Thyroid gland (tissue), 4 donors: Measurements from ENCODE around the gene PTPN9. TPM values are rescaled to one million over a fixed set of nuclear protein-coding genes. Genes with fewer than 3 reads are reported as not detected.

Experiments
- DNase-seq, 2 donors: peaks; one replicate each; pipeline ENCODE4 v3.0.0-alpha.2; 2019
- H3K27ac ChIP-seq, 3 donors: fragments of 200-600 bp; sonication (generic); 1 replicate in 2 of 3; 2 replicates in 1 of 3; pipeline ENCODE4 v1.5.1; 2016 to 2019; ENCODE audit warnings: mild to moderate bottlenecking in 1 of 3, moderate library complexity in 1 of 3
- H3K27me3 ChIP-seq: fragments of 200-600 bp; sonication (generic); one replicate; pipeline ENCODE4 v1.5.1; 2019
- H3K36me3 ChIP-seq, 2 donors: fragments of 200-600 bp; sonication (generic); one replicate each; pipeline ENCODE4 v1.5.1; 2016 to 2019
- H3K4me1 ChIP-seq, 2 donors: fragments of 200-600 bp; sonication (generic); one replicate each; pipeline ENCODE4 v1.5.1; 2017 to 2019
- H3K4me3 ChIP-seq, 3 donors: fragments of 200-600 bp; sonication (generic); replicated peaks in 1 of 3; 1 replicate in 2 of 3; 2 replicates in 1 of 3; pipeline ENCODE4 v1.5.1; 2016; ENCODE audit warnings: mild to moderate bottlenecking in 1 of 3
- H3K9me3 ChIP-seq: fragments of 200-600 bp; sonication (generic); one replicate; pipeline ENCODE4 v1.5.1; 2017
- POLR2A ChIP-seq, 2 donors: fragments of 450-650 bp; IDR thresholded peaks; one replicate each; pipeline ENCODE4 v1.6.1; 2017; ENCODE audit warnings: antibody characterized with exemption in 2 of 2, mild to moderate bottlenecking in 2 of 2, moderate library complexity in 1 of 2
- WGBS, 2 donors: methylation state at CpG; one replicate each; pipeline ENCODE4 v1.1.5; 2017; 5-methylcytosine and 5-hydroxymethylcytosine counted together
- intact Hi-C: fragments of 100-400 bp; cut with DNase I; formaldehyde crosslinking; loops from one replicate; pipeline ENCODE4 v1.15.1; 2023
- total RNA-seq, 4 donors: library from RNA; depleted of rRNA; stranded (reverse); fragments of >200 nt; gene quantifications; one replicate each; pipeline ENCODE4 v1.2.3, GENCODE V29; 2016
- TF ChIP-seq, protein P1 (sequence below), 6 experiments: fragments of 200-600 bp in 3 of 6; fragments of 450-650 bp in 3 of 6; sonication (generic) in 3 of 6; IDR thresholded peaks; one replicate each; pipeline ENCODE4 v1.5.1; 2016 to 2019; ENCODE audit warnings: antibody characterized with exemption in 6 of 6, mild to moderate bottlenecking in 2 of 6, inconsistent platforms in 1 of 6, moderate library complexity in 1 of 6

PTPN9 gene
- total RNA-seq, 4 donors from 2014 or later = 66.4 to 83.5 (median 73.6) TPM

DNA sequence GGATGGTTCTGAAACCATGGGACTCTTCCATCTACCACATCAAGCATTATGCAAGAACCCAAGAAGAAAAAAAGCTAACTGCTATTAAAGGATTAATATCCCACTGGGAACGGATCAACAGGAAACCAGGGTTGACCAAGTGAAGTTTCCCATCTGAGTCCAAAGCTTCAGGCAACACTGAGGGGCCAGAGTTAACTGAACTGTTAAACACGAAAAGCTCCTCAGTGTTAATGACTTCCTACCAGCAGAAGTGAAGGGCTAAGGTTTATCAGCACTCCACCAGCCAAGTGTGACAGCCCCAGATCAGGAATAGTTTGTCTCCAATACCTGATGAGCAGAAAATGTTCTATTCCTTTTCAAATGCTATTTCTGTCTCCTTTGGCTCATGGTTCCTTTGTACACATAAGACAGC is 36.7 kb downstream of the PTPN9 start:
- Histone ChIP-seq H3K27ac (peak overlapping the region; percentile 43 to 51 (median 43)), H3K27me3 (no peaks in the 10 kb centered on the region), H3K4me3 (no peak overlapping the region), H3K9me3 (no peaks in the 10 kb centered on the region), H3K4me1 (peaks cover 32 to 42% of the 10 kb centered on the region in 2 donors), H3K36me3 (no peaks in the 10 kb centered on the region)
- DNase-seq = peak; percentile 62 to 63
- intact Hi-C loops = no loop called here
- no peak for TF ChIP-seq POLR2A (IDR thresholded peaks at IDR 0.05)
- TF ChIP-seq, protein P1, sequence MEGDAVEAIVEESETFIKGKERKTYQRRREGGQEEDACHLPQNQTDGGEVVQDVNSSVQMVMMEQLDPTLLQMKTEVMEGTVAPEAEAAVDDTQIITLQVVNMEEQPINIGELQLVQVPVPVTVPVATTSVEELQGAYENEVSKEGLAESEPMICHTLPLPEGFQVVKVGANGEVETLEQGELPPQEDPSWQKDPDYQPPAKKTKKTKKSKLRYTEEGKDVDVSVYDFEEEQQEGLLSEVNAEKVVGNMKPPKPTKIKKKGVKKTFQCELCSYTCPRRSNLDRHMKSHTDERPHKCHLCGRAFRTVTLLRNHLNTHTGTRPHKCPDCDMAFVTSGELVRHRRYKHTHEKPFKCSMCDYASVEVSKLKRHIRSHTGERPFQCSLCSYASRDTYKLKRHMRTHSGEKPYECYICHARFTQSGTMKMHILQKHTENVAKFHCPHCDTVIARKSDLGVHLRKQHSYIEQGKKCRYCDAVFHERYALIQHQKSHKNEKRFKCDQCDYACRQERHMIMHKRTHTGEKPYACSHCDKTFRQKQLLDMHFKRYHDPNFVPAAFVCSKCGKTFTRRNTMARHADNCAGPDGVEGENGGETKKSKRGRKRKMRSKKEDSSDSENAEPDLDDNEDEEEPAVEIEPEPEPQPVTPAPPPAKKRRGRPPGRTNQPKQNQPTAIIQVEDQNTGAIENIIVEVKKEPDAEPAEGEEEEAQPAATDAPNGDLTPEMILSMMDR (IDR thresholded peaks at IDR 0.05) = no peak
- WGBS, 2 donors = 3 to 22% methylated on average over 2 of the region's 2 CpGs

DNA sequence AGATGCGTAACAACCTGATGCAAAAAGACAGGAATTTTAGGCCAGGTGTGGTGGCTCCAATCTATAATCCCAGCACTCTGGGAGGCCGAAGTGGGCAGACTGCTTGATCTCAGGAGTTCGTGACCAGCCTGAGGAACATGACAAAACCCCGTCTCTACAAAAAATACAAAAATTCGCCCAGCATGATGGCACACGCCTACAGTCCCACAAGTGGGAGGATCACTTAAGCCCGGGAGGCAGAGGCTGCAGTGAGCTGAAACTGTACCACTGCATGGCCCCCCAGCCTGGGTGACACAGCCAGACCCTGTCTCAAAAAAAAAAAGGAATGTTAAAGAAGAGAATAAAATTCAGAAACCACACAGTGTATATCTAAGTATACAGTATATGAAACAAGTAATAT is 40.7 kb downstream of the PTPN9 start:
- intact Hi-C loops = no loop called here
- WGBS, 2 donors = 93 to 94% methylated on average over 7 of the region's 7 CpGs
- no peaks in the 10 kb centered on the region for H3K27me3 ChIP-seq
- TF ChIP-seq, protein P1 (IDR thresholded peaks at IDR 0.05) = no peak
- no peak for TF ChIP-seq POLR2A (IDR thresholded peaks at IDR 0.05)
- H3K4me3 ChIP-seq = no peak overlapping the region
- H3K4me1 ChIP-seq = peaks cover 21 to 33% of the 10 kb centered on the region in 2 donors
- H3K36me3 ChIP-seq = no peaks in the 10 kb centered on the region
- H3K9me3 ChIP-seq = no peaks in the 10 kb centered on the region
- H3K27ac ChIP-seq = no peak overlapping the region
- DNase-seq = no peak

DNA sequence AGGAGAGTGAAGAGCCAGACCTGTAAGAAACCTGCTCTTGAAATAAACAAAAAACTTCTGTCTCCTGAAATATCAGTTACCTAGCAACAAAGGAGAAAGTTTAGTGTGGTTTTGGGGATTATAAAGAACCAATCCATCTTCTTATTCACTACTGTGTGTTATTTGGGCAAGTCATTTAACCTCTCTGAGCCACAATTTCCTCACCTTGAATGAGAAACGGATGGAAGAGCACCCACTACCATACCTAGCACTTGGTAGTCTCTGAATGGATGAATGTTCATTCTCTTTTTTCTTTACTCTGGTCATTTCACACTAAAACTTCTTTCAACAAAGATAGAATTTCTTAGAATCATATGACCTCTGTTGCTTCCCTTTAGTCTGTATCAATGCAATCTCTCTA is 45.2 kb downstream of the PTPN9 start:
- intact Hi-C loops = no loop called here
- WGBS, 2 donors = 82 to 93% methylated on average over 1 of the region's 1 CpG
- no peak for DNase-seq
- Histone ChIP-seq H3K9me3 (no peaks in the 10 kb centered on the region), H3K4me1 (peaks cover 29 to 40% of the 10 kb centered on the region in 2 donors), H3K27ac (peak overlapping the region in 2 of 3 donors; percentile 11 to 79), H3K27me3 (no peaks in the 10 kb centered on the region), H3K36me3 (no peaks in the 10 kb centered on the region), H3K4me3 (no peak overlapping the region)
- no peak for TF ChIP-seq POLR2A (IDR thresholded peaks at IDR 0.05)
- TF ChIP-seq, protein P1 (IDR thresholded peaks at IDR 0.05) = no peak

DNA sequence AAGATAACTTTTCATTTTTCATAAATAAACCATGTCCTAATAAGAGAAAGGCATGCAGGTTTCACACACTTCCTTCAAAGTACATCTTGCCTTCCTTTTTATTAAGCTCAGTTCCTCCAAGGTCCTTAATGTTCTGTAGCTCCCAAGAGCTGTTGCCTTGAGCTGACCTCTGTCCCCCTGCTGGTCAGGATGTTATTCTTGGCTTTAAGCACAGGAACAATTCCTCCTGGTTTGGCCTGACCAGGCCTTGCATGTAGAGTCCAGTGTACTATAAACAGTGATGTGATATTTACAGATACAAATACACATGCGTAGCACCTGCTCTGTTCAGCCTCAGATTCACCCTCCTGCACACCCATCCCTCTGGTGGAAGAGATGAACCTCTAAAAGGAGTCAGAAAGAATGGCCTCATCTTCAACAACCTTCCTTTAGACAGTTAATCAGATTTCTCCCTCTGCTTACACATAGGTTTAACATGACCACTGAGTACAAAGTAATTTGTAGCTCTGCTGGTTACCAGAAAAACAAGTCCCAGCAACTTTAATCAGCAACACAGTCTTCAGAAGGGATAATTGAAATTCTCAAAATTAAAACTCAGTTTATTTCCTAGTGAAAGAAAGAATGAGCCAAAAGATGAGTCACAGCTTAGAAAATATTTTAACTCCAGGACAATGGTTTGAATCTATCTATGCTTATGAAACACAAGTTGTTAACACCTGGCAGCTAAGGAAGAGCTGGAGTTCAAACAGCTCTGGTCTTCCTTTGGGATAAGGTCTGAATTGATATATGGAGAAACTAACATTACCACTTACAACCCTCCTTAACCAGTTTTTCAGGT is 46.5 kb downstream of the PTPN9 start:
- WGBS, 2 donors = 44 to 67% methylated on average over 1 of the region's 1 CpG
- Histone ChIP-seq H3K9me3 (no peaks in the 10 kb centered on the region), H3K27me3 (no peaks in the 10 kb centered on the region), H3K4me1 (peaks cover 29 to 40% of the 10 kb centered on the region in 2 donors), H3K36me3 (no peaks in the 10 kb centered on the region), H3K4me3 (no peak overlapping the region), H3K27ac (peak overlapping the region; percentile 74 to 79 (median 78))
- intact Hi-C loops = no loop called here
- DNase-seq = peak; percentile 47 to 52
- TF ChIP-seq POLR2A (IDR thresholded peaks at IDR 0.05) = peak in 1 of 2 donors; percentile 13
- TF ChIP-seq, protein P1 (IDR thresholded peaks at IDR 0.05) = peak in 2 of 6 experiments; percentile 21 to 34

DNA sequence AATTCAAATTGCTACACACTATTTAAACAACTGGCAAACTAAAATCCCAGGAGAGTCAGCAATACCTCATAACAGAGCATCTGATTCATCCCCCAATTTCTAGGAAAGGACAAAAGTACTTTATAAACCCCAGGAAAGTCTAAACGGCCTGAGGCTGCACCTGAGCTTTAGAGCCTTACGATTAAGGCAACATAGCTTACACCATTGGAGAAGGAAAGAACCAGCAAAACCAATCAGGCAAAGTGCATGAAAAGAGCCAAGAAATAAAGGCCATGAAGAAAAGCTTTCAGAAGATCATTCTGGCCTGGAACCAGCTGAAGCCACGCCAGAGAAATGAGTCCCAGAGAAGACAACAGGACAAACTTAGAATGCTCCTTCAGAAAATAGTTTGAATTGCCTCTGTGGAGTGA is 48.1 kb downstream of the PTPN9 start:
- H3K36me3 ChIP-seq = peaks cover 0 to 6% of the 10 kb centered on the region in 2 donors
- peaks cover 32 to 35% of the 10 kb centered on the region in 2 donors for H3K4me1 ChIP-seq
- no peaks in the 10 kb centered on the region for H3K27me3 ChIP-seq
- peak overlapping the region; percentile 74 to 79 (median 78) for H3K27ac ChIP-seq
- intact Hi-C loops = no loop called here
- TF ChIP-seq, protein P1 (IDR thresholded peaks at IDR 0.05) = no peak
- TF ChIP-seq POLR2A (IDR thresholded peaks at IDR 0.05) = no peak
- H3K9me3 ChIP-seq = no peaks in the 10 kb centered on the region
- peak; percentile 90 to 94 for DNase-seq
- 11 to 12% methylated on average over 3 of the region's 3 CpGs for WGBS, 2 donors
- no peak overlapping the region for H3K4me3 ChIP-seq
